Measurements from ENCODE around the gene PPY. TPM values are rescaled to one million over a fixed set of nuclear protein-coding genes. Genes with fewer than 3 reads are reported as not detected.
"Not testable (repeated sequence)": the region's sequence is repeated elsewhere in the genome, so short reads cannot be mapped to it uniquely, and the experiment has no call there.

The PPY gene
- polyA plus RNA-seq, 4 donors = 0.34 to 0.65 TPM; not detected in 2

DNA sequence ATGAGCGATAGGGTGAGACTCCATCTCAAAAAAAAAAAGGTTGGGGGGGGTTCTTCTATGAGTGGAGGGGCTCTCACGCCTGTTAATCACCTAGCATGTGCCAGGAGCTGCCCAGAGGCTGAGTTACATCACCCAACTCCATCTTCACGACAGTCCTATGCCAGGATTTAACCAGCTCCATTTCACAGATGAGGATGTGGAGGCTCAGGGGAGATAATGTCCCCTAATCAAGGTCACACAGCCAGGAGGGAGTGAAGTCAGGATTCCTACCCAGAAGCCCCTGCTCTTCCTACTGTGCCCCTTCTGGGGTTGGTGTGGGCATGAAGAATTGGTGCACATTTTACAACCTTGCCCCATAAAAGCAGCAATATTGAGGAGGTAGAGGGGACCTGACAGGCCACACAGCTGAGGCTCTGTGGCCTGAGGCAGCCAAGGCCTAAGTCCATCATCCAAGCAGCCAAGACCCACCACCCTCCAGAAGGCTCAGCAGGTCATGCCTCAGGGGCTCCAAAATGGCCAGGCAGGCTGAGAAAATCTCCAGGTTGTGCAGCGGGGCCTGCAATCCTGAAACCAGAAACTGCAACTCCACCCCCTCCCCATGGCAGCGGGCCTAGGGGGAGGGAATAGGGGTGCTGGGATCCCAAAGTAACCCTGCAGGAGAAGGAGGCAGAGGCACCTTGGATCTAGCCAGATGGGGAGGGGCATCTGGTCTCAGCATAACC is 6.9 kb downstream of the PPY start:
- no peak for DNase-seq (ENCODE audit: low read depth in 4 of 4, low spot score in 3 of 4)

DNA sequence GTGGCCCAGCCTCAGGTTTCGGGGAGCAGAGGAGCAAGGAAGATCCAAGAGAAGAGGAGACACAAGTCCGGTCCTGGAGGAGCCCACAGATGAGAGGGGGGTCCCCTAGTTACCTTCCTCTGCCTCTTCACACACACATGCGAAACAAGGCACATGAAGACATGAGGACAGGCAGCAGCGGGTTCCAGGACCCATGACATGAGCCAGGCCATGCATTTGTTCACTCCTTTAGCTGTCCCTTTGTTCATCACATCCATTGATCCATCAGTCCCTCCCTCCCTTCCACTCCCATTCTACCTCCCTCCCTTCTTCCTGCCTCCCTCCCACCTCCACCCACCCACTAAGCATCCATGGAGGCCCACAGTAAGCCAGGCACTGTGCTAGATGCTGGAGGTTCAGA is 9.4 kb downstream of the PPY start:
- no peak for DNase-seq (ENCODE audit: low read depth in 4 of 4, low spot score in 3 of 4)

DNA sequence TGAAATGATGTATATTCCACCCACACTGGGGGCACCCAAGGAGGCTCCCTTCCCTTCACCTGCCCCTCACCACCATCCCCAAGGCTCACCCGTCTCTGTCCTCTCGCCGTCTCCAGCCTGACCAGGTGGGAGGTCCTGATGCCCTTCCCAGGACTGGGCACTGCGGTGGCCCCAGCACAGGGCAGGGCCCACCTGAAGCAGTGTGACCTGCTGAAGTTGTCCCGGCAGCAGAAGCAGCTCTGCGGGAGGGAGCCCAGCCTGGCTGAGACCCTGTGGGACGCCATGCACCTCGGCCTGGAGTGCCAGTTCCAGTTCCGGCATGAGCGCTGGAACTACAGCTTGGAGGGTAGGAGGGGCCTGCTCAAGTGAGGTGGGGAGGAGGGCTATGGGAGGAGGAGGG is 9.9 kb downstream of the PPY start:
- DNase-seq (ENCODE audit: low read depth in 4 of 4, low spot score in 3 of 4) = no peak

DNA sequence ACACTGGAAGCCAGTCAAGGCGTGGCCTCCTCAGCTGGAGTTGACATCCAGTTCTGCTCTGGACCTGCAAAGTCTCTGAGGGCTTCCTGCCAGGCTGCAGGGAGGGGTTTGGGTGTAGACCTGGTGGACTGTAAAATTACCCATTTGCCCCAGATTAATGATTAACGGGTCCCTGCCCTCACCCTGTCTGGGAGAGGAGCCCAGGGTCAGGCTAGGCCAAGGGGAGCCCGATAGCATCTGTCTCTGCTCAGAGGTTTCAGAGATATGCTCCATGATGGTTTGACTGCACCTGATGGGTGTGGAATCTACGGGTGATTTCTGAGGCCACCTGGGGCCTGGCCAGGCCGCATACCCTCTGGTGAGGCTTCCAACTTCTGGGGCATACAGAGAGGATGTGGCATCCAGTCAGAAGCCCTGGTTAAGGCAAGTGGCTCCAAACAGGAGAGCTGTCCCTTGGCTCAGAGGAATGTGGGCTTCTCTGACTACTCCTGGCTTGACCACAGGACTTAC is 11.2 kb downstream of the PPY start:
- no peak for DNase-seq (ENCODE audit: low read depth in 4 of 4, low spot score in 3 of 4)

DNA sequence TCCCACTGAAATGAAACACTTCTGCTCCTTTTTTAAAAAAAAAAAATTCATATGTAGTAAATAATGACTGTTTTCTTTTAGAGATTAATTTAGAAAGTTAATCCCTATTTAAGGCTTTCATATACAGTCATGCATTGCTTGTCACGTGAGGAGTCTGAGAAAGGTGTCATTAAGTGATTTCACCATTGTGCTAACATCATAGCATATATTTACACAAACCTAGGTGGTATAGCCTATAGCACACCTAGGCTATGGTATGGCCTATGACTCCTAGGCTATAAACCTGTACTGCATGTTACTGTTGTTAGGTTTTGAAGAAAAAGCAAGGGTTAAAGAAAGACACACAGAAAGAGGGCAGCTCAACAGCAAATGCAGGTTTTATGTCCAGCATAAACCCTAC is 13.7 kb downstream of the PPY start:
- no peak for DNase-seq (ENCODE audit: low read depth in 4 of 4, low spot score in 3 of 4)

DNA sequence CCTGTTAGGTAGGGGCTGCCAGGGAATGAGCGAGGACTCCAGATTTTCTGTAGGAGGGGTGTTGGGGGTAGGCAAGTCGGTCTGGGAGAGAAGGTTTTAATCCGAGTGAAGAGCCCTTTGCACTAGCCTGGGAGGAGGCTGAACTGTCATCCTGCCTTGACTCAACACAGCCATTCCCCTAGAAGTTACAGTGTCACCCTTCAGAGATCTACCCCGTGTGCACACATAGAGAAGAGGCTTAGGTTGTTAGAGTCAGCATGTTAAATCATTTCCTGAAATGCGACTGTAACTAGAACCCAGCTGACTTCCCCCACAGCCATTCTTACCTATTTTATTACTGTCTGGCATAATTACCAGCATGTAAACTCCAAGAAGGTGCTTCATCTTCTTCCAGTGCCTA is 14.3 kb downstream of the PPY start:
- DNase-seq (ENCODE audit: low read depth in 4 of 4, low spot score in 3 of 4) = not testable (repeated sequence)

DNA sequence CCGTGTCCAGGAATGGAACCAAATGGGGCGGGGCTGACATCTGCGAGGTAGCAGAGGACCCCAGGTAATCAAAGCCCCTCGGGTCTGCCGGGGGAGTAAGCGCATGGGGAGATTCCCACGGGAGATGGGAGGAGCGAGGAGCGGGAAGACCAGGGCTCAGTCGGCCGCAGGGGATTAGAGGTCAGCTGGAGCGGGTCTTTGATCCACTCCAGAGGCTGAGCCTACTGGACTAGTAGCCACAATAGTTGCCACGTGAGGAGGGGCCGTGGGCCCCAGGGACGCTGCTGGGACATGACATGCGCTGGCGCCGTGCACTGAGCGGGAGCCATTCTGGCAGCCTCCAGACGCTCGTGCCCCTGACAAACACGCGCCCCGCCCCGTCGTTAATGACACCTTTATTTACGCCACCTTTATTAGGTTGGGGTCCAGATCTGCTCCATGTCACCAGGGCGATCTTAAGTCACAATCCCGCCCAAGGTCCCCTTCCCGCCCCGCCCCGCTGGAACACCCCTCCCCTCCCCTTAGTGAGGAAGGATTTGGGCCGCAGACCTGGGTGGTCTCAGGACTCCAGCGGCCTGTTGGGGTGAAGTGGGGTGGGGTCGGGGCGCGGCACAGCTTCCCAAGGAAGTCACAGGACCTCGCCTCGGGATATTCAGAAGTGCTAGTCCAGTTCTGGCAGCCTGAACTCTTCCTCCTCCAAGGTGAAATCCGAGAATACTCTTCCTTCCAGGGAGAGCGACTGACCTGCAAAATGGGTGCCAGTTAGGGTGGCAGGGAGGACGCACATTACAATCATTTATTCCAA is 15.0 kb downstream of the PPY start:
- DNase-seq (ENCODE audit: low read depth in 4 of 4, low spot score in 3 of 4) = no peak

DNA sequence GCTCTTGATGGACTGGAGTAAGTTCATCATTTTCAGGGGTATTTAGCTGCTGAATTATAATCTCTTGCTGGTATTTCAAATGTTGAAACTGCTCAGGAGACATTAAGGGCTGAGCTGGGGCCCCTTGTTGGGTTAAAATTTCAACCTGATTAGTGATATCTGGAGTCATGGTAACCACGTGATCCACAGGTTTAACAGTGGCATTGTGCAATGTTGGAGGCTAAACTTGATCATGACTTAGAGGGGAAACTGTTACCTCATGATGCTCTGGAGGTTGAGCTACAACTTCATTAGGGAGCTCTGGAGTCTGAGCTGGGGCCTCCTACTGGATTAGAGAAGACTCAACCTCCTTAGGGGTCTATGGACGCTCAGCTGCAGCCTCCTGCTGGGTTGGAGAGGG is 17.7 kb downstream of the PPY start:
- DNase-seq (ENCODE audit: low read depth in 4 of 4, low spot score in 3 of 4) = no peak

DNA sequence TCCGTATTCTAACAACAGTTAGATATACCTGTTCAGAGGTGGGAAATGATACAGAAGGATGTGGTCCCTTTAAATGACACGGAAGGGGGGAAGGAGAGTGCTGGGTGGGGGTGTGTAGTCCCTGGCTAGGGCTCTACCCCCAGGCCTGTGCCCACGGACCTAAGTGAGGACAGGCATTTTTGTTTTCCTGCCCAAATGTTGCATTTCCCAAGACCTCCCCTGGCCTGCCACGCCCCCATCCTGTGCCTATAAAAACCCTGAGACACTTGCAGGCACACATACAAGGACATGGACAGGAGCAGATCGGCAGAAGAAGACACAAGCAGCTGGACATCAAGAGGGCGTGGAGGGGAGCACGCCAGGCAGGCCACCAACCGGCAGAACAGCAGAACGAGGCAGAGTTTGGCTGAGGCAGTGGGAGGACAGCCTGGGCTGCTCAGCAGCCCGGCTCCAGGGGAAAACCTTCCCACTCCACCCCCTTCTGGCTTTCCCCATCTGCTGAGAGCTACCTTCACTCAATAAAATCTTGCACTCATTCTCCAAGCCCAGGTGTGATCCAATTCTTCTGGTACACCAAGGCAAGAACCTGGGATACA is 21.7 kb downstream of the PPY start:
- DNase-seq (ENCODE audit: low read depth in 4 of 4, low spot score in 3 of 4) = no peak

DNA sequence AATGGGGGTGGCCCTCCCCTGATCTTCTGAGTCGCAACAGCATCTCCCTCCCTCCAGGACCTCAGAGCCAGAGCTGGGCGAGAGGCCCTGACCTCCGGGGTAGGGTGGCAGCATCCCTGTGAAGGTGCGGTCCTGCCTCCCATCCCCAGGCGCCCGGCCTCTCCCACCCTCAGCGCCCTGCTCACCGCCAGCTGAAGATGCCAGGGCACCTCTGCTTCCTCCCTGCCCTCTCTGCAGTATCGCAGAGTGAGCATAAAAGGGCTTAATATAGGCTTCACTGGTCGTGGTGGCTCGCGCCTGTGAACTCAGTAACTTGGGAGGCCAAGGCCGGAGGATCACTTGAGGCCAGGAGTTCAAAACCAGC is 24.3 kb downstream of the PPY start:
- DNase-seq (ENCODE audit: low read depth in 4 of 4, low spot score in 3 of 4) = no peak

DNA sequence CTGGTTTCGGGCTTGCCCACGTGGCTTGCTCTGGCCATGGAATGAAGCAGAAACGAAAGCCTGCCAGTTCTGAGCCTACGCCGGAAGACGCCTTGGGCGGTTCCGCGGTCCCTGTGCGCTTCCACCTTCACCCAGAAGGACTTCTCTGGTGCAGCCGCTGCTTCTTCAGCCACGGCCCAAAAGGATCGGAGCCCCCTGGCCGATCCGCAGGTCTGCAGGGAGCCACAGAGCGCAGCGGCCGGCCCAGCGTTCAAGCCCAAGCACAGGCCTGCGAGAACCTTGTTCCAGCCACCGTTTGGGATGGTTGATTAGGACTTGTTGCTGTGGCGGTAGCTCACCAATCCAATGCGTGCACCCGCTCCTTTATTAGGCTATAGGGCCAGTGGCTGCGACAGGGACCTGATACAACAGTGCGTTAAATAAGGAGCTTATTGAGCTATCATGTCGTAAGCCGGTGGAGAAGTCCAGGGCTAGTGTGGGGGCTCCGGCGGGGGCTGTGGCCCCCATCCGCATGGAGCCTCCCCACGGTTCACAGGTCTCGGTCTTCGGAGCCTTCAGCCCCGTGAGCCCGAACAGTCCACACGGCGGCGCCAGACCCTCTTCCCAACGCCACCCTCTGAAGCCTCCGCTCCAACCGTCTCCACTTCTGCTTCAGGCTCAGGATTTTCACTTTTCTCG is 24.8 kb downstream of the PPY start:
- no peak for DNase-seq (ENCODE audit: low read depth in 4 of 4, low spot score in 3 of 4)

DNA sequence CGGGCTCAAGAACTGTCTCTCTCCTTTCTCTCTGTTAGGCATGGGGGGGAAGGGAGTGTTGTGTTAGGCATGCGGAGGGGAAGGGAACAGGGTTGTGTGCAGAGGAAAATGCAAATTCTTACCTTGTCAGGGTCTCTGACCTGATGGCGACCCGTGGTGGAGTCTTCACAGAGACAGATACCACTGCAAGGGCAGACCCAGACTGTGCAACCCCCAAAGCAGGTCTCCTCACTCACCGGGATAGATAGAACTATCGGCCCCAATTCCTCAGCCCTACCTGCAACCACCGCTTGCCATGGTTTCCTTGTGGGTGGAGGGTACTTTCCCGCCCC is 25.3 kb downstream of the PPY start:
- DNase-seq (ENCODE audit: low read depth in 4 of 4, low spot score in 3 of 4) = no peak

DNA sequence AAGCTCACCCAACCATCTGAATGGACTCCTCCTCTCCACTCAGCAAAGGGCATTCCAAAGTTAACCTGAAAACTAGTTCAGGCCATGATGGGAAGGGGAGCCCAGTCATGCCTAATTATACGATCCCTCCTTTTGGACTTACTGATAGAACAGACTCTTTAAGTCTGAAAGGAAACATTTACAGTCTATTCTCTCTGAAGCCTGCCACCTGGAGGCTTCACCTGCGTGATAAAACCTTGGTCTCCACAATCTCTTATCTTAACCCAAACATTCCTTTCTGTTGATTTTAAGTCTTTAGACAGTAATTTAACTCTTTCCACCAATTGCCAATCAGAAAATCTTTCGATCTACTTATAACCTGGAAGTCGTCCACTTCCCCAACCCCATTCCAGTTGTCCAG is 25.9 kb downstream of the PPY start:
- DNase-seq (ENCODE audit: low read depth in 4 of 4, low spot score in 3 of 4) = no peak

DNA sequence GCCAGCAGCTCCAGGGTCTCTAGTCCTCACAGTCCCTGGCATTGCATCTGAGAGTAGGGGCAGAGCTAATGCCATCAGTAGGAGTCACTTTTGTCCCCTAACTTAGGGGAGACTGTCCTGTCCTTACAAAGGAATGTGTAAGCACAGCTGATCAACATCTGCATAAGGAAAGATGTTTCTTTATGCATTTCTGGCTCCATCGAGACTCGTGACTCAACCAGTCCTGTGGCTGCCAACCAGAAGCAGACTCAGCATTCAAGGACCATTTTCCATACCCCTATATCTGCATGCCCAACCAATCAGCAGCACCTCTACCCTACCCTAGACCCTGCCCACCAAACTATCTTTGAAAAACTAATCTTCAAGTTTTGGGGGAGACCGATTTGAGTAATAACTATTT is 26.7 kb downstream of the PPY start:
- no peak for DNase-seq (ENCODE audit: low read depth in 4 of 4, low spot score in 3 of 4)

DNA sequence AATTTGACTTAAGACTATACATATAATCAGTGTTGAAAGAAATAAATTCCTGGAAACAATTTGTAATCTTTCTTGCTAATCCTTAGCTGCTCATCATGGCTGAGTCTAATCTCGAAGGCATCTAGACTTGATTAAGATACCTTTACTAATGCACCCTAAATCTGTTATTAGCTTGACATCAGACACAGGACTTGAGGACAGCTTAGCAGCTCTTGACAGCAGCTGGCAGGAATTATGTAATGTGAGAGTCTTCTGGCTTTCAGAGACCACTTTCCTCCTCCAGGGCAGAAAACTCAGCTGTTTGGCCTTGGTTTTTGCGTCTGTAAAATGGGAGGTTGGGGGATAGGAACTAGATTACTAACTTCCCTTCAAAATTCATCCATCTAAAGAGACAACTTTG is 27.8 kb downstream of the PPY start:
- DNase-seq (ENCODE audit: low read depth in 4 of 4, low spot score in 3 of 4) = no peak

DNA sequence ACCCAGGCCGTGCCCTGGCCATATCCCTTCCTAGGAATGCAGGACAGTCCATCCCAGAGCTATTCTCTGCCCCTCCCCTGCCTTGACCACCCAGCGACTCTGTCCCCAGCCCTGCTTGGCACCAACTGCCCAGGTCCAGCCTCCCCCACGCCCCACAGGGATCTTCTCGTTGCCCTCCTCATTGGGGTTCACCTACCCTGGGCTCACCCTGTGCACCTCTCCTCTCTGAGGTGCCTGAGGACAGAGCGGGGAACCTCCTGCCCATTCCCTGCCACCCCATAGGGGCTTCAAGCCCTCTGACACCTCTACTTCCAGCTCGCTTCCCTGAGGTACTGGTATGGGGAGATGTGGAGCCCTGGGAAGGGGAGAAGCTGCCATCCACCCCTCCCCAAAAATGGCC is 28.7 kb downstream of the PPY start:
- no peak for DNase-seq (ENCODE audit: low read depth in 4 of 4, low spot score in 3 of 4)

DNA sequence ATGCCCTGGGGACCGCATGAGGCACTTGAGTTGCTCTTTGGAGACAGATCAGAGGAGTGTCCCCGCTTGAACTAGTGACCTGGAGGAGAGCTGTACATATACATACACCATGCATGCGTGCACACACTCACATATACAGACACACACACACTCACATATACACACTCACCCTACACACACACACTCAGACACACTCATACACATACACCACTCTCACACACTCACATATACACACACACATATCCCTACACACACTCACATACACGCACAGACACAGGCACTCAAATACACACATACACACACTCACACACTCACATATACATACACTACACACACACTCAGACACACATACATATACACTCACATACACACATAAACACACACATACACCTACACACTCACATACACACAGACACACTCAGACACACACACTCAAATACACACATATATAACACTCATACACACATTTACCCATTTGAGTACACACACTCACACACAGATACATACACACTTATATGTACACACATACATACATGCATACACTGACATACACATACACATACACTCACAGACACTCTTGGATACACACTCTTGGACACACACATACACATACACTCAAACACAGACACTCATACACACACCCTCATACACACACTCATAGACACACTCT is 29.5 kb downstream of the PPY start:
- DNase-seq (ENCODE audit: low read depth in 4 of 4, low spot score in 3 of 4) = no peak

DNA sequence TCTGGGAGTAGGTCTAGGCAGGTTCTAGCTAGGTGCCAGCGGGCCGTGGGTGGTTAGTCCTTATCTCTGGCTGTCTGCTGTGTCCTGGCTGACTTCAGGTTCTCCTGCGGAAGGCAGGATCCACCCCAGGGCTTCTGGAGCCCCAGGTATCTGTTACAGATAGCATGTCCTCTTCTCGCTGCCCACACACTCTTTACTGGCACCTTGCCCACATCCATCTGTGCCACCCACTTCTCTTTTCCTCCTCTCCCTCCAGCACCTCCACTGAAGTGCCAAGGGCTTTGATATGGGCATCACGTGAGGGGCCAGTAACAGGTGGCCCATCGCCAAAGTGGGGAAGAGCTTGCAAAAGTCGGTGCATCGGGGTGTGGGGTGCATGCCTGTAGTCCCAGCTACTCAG is 30.4 kb downstream of the PPY start:
- DNase-seq (ENCODE audit: low read depth in 4 of 4, low spot score in 3 of 4) = no peak

DNA sequence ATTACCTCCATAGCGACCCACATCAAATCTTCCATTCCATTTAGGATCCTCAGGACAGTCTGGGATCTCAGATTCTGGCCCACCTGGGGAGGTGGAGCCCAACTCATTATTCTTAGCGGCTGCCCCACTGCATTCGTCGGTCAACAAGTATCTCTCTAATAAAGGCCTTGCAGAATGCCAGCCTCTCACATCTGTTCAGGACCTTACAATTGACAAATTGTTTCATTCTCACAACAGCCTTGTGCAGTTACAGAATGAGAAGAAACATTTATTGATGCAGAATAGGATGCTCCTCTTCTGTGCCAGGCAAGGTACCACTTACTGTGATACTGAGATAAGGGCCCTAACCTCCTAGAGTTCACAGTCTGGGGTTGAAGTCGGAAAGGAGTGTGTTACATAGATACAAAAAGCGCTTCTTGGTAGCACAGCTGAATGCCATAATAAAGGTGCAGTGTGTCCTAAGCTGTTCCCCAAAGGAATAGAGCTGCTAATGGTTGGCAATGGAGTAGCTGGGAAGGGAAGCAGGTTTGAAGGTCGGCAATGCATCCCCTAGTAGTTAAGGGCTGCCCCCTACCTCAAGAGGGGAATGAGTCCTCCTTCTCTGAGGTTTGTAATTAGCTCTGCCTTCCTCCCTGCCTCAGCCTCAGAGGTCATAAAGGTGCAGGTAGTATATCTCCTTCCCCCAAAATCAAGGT is 32.6 kb downstream of the PPY start:
- no peak for DNase-seq (ENCODE audit: low read depth in 4 of 4, low spot score in 3 of 4)

DNA sequence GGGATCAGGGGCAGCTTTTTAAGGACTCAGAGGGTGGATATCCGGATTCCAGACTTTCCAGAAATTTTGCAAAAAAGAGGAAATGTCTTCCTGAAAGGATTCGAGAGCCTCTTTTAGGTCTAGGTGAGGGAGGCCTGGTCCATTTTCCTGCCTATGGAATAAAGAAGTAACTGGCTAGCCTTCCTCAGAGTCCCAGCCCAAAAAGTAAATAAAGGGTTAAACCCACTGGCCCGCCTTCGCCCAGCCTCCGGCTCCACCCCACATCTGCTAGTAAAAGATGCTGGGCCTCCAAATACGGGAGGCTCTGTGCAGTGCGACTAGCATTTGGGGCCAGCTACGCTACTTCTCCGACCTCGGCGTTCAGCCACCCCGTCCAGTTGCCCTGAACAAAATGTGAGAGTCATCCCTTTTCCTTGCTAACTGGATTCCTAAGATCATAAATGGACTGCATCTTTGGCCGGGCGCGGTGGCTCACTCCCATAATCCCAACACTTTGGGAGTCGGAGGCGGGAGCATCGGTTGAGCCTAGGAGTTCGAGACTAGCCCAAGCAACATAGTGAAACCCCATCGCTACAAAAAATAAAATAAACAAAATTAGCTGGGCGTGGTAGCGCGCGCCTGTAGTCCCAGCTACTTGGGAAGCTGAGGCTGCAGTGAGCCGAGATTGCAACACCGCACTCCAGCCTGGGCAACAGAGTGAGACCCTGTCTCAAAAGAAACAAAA is 34.1 kb downstream of the PPY start:
- peak in 1 of 4 donors; percentile 62 for DNase-seq (ENCODE audit: low read depth in 4 of 4, low spot score in 3 of 4)
